Putamen (tissue), 1 donor: ENCODE measurements around the gene ZNF808.
"Not testable (repeated sequence)": the region's sequence is repeated elsewhere in the genome, so short reads cannot be mapped to it uniquely, and the experiment has no call there.

ENCODE experiments used
- DNase-seq: peaks from one replicate; pipeline ENCODE4 v3.0.0-alpha.2; 2016; ENCODE audit warnings: low spot score

The ZNF808 gene

GRCh38 chr19:52527134-52527955, at the start of gene ZNF808:
Gene ZNF808, plus strand, starts transcription at chr19:52527668. Its CDS starts 15,617 bp downstream, at chr19:52543285.
- peak; percentile 88 for DNase-seq

- not testable (repeated sequence) for DNase-seq
Measured at GRCh38 chr19:52484111-52484743, 43.2 kb upstream of the ZNF808 start.

- DNase-seq: not testable (repeated sequence)
Measured at GRCh38 chr19:52485064-52485463, 42.4 kb upstream of the ZNF808 start.

- not testable (repeated sequence) for DNase-seq
Measured at GRCh38 chr19:52485561-52486240, 41.8 kb upstream of the ZNF808 start.

GRCh38 chr19:52492201-52492993, 35.1 kb upstream of the ZNF808 start:
- DNase-seq: no peak

GRCh38 chr19:52492994-52493470, 34.4 kb upstream of the ZNF808 start:
- DNase-seq: no peak

- no peak for DNase-seq
Measured at GRCh38 chr19:52494518-52494917, 33.0 kb upstream of the ZNF808 start.

- DNase-seq: no peak
Measured at GRCh38 chr19:52498571-52498970, 28.9 kb upstream of the ZNF808 start.

- DNase-seq: not testable (repeated sequence)
Measured at GRCh38 chr19:52500474-52500873, 27.0 kb upstream of the ZNF808 start.

GRCh38 chr19:52500991-52501390, 26.5 kb upstream of the ZNF808 start:
- DNase-seq: not testable (repeated sequence)

GRCh38 chr19:52507266-52507665, 20.2 kb upstream of the ZNF808 start:
- no peak for DNase-seq

GRCh38 chr19:52516191-52516590, 11.3 kb upstream of the ZNF808 start:
- DNase-seq: no peak

GRCh38 chr19:52518646-52519045, 8.8 kb upstream of the ZNF808 start:
- DNase-seq: no peak

- not testable (repeated sequence) for DNase-seq
Measured at GRCh38 chr19:52519175-52519574, 8.3 kb upstream of the ZNF808 start.

- DNase-seq: no peak
Measured at GRCh38 chr19:52520013-52520412, 7.5 kb upstream of the ZNF808 start.

- no peak for DNase-seq
Measured at GRCh38 chr19:52522551-52522950, 4.9 kb upstream of the ZNF808 start.

- DNase-seq: no peak
Measured at GRCh38 chr19:52524086-52524485, 3.4 kb upstream of the ZNF808 start.

- peak; percentile 11 for DNase-seq
Measured at GRCh38 chr19:52527956-52528351, 486 bp downstream of the ZNF808 start.

GRCh38 chr19:52532480-52532879, 5.0 kb downstream of the ZNF808 start:
- no peak for DNase-seq

GRCh38 chr19:52533901-52534300, 6.4 kb downstream of the ZNF808 start:
- DNase-seq: no peak

GRCh38 chr19:52535385-52535770, 7.9 kb downstream of the ZNF808 start:
- not testable (repeated sequence) for DNase-seq
